GM23338 (cell line): Measurements from ENCODE around the gene RNF43. TPM values are rescaled to one million over a fixed set of nuclear protein-coding genes. Genes with fewer than 3 reads are reported as not detected.

Source experiments
- ATAC-seq: fragments of 200-7000 bp; cut with Tn5 transposase; 3 replicates; pipeline ENCODE4 v1.9.1; 2020
- DNase-seq: peaks from one replicate; pipeline ENCODE4 v3.0.0-alpha.2; 2015; ENCODE audit warnings: low spot score
- H2AFZ ChIP-seq: fragments of 200-600 bp; sonication (generic); 2 replicates; pipeline ENCODE4 v1.8.0; 2016; ENCODE audit warnings: antibody characterized with exemption, mild to moderate bottlenecking, moderate library complexity
- H3F3A ChIP-seq: fragments of 200-600 bp; sonication (generic); replicated peaks from 2 replicates; pipeline ENCODE4 v1.8.0; 2017; ENCODE audit warnings: antibody characterized with exemption, mixed run types, low read depth
- H3K27ac ChIP-seq: fragments of 200-600 bp; sonication (generic); 2 replicates; pipeline ENCODE4 v1.6.1; 2016; ENCODE audit warnings: low read depth
- H3K27me3 ChIP-seq: fragments of 200-600 bp; sonication (generic); 2 replicates; pipeline ENCODE4 v1.8.0; 2016; ENCODE audit warnings: mild to moderate bottlenecking, mixed run types, moderate library complexity; ENCODE audit not compliant: insufficient read depth
- H3K36me3 ChIP-seq: fragments of 200-600 bp; sonication (generic); 2 replicates; pipeline ENCODE4 v1.8.0; 2016; ENCODE audit warnings: mild to moderate bottlenecking; ENCODE audit not compliant: insufficient read depth
- H3K4me1 ChIP-seq: fragments of 200-600 bp; sonication (generic); 2 replicates; pipeline ENCODE4 v1.8.0; 2016; ENCODE audit warnings: mild to moderate bottlenecking, moderate library complexity; ENCODE audit not compliant: insufficient read depth
- H3K4me2 ChIP-seq: fragments of 200-600 bp; sonication (generic); 2 replicates; pipeline ENCODE4 v1.7.1; 2017; ENCODE audit warnings: mixed run types
- H3K4me3 ChIP-seq: fragments of 200-600 bp; sonication (generic); 2 replicates; pipeline ENCODE4 v1.6.1; 2016; ENCODE audit warnings: mixed run types
- H3K79me2 ChIP-seq: fragments of 200-600 bp; sonication (generic); replicated peaks from 2 replicates; pipeline ENCODE4 v1.8.0; 2017; ENCODE audit warnings: mild to moderate bottlenecking; ENCODE audit not compliant: insufficient read depth
- H3K9me2 ChIP-seq: fragments of 200-600 bp; sonication (generic); 2 replicates; pipeline ENCODE4 v1.8.0; 2017; ENCODE audit not compliant: insufficient read depth
- H4K20me1 ChIP-seq: fragments of 200-600 bp; sonication (generic); replicated peaks from 2 replicates; pipeline ENCODE4 v1.8.0; 2017; ENCODE audit warnings: mild to moderate bottlenecking; ENCODE audit not compliant: insufficient read depth
- H3K27ac Mint-ChIP-seq: 2 replicates; pipeline ENCODE4 v1.8.0; 2020; ENCODE audit warnings: inconsistent platforms, mild to moderate bottlenecking, moderate library complexity, mixed read lengths
- H3K27me3 Mint-ChIP-seq: 3 replicates; pipeline ENCODE4 v1.8.0; 2022; ENCODE audit warnings: low read depth, mild to moderate bottlenecking, moderate library complexity, mixed read lengths, inconsistent platforms; ENCODE audit not compliant: insufficient read depth, poor library complexity
- H3K36me3 Mint-ChIP-seq: 3 replicates; pipeline ENCODE4 v1.8.0; 2021; ENCODE audit warnings: low read depth, mild to moderate bottlenecking, inconsistent platforms, moderate library complexity, mixed read lengths
- H3K4me1 Mint-ChIP-seq: 3 replicates; pipeline ENCODE4 v1.8.0; 2020; ENCODE audit warnings: mild to moderate bottlenecking, inconsistent platforms, mixed read lengths
- H3K4me3 Mint-ChIP-seq: 3 replicates; pipeline ENCODE4 v1.8.0; 2021; ENCODE audit warnings: moderate library complexity, mild to moderate bottlenecking, inconsistent platforms, mixed read lengths
- H3K9me3 Mint-ChIP-seq: 3 replicates; pipeline ENCODE4 v1.8.0; 2020; ENCODE audit warnings: moderate library complexity, mild to moderate bottlenecking, inconsistent platforms, mixed read lengths
- CREB1 ChIP-seq: fragments of 250-450 bp; sonication (Bioruptor Pico); IDR thresholded peaks from 2 replicates; pipeline ENCODE4 v1.5.0; 2020; ENCODE audit warnings: low read depth, mild to moderate bottlenecking, moderate library complexity
- CTCF ChIP-seq, 2 experiments: fragments of 200-600 bp in 1 of 2; sonication (generic) in 1 of 2; conservative IDR thresholded peaks; 2 replicates each; pipeline versions ENCODE4 v1.5.1 to v1.6.1; 2016 to 2017; ENCODE audit warnings: antibody characterized with exemption in 2 of 2, low read depth in 2 of 2, mild to moderate bottlenecking in 2 of 2, moderate library complexity in 1 of 2
- ETS1 ChIP-seq: IDR thresholded peaks from 2 replicates; pipeline ENCODE4 v1.6.1; 2016; ENCODE audit warnings: antibody characterized with exemption
- EZH2phosphoT487 ChIP-seq: fragments of 200-600 bp; sonication (generic); IDR thresholded peaks from one replicate; pipeline ENCODE4 v1.8.1; 2018; ENCODE audit warnings: antibody characterized with exemption; ENCODE audit not compliant: unreplicated experiment
- JUNB ChIP-seq: IDR thresholded peaks from one replicate; pipeline ENCODE4 v1.6.1; 2016; ENCODE audit warnings: antibody characterized with exemption; ENCODE audit not compliant: unreplicated experiment
- NANOG ChIP-seq: IDR thresholded peaks from 2 replicates; pipeline ENCODE4 v1.6.1; 2016; ENCODE audit warnings: antibody characterized with exemption, borderline replicate concordance
- POLR2AphosphoS5 ChIP-seq: IDR thresholded peaks from 2 replicates; pipeline ENCODE4 v1.6.1; 2016; ENCODE audit warnings: antibody characterized with exemption, low read depth
- STAT1 ChIP-seq: IDR thresholded peaks from one replicate; pipeline ENCODE4 v1.6.1; 2016; ENCODE audit warnings: antibody characterized with exemption; ENCODE audit not compliant: unreplicated experiment
- ZNF114 ChIP-seq: fragments of 250-450 bp; sonication (Bioruptor Pico); IDR thresholded peaks from 2 replicates; pipeline ENCODE4 v1.5.0; 2020; ENCODE audit warnings: mild to moderate bottlenecking, moderate library complexity
- ZNF331 ChIP-seq: fragments of 250-450 bp; sonication (Bioruptor Pico); IDR thresholded peaks from 2 replicates; pipeline ENCODE4 v1.5.0; 2020; ENCODE audit warnings: low read depth, mild to moderate bottlenecking, moderate library complexity
- ZNF462 ChIP-seq: fragments of 250-450 bp; sonication (Bioruptor Pico); IDR thresholded peaks from 2 replicates; pipeline ENCODE4 v1.5.0; 2020; ENCODE audit warnings: mild to moderate bottlenecking, moderate library complexity
- polyA plus RNA-seq: library from polyadenylated mRNA; unstranded; fragments of >200 nt; fragmentation: Nextera tagmentation; extraction: Ambion mirVana; gene quantifications from 2 replicates; pipeline ENCODE4 v1.2.1, GENCODE V29; 2016
- total RNA-seq: library from RNA; depleted of rRNA; stranded (reverse); fragments of >200 nt; shearing (Covaris generic); gene quantifications from 2 replicates; pipeline ENCODE4 v1.2.3, GENCODE V29; 2014

The RNF43 gene
- total and polyA plus RNA-seq, 2 experiments from 2014 or later, result 0.58 to 2.2 TPM

- Histone ChIP-seq H3K27me3 (no peaks in the 10 kb centered on the region), H3K4me3 (no peak overlapping the region), H4K20me1 (no peaks in the 10 kb centered on the region; the same call in 1 of the 2 replicates), H3K9me2 (no peaks in the 10 kb centered on the region), H3K4me1 (peaks cover 11% of the 10 kb centered on the region), H3K79me2 (no peaks in the 10 kb centered on the region), H3K4me2 (no peak overlapping the region), H3K27ac (no peak overlapping the region), H3K36me3 (no peaks in the 10 kb centered on the region), H3F3A (no peaks in the 10 kb centered on the region), H2AFZ (no peak overlapping the region)
- no peaks in the 10 kb centered on the region for H3K9me3 Mint-ChIP-seq
- H3K27me3 Mint-ChIP-seq, result no peaks in the 10 kb centered on the region
- peaks cover 21% of the 10 kb centered on the region; the same call in 2 of the 3 replicates for H3K4me1 Mint-ChIP-seq
- DNase-seq, result no peak
- ATAC-seq, result no peak
- no peak overlapping the region for H3K27ac Mint-ChIP-seq
- no peaks in the 10 kb centered on the region for H3K36me3 Mint-ChIP-seq
- TF ChIP-seq POLR2AphosphoS5 (no peak), NANOG (no peak), ZNF114 (CRISPR knock-in tag) (no peak)
- no peak overlapping the region for H3K4me3 Mint-ChIP-seq
Measured at GRCh38 chr17:58412961-58413586, 4.3 kb downstream of the RNF43 start.

- H3K4me2 ChIP-seq, result no peak overlapping the region
- H3F3A ChIP-seq, result no peaks in the 10 kb centered on the region
- no peaks in the 10 kb centered on the region for H3K27me3 ChIP-seq
- H3K27me3 Mint-ChIP-seq, result no peaks in the 10 kb centered on the region
- ATAC-seq, result no peak
- DNase-seq, result no peak
- H3K36me3 ChIP-seq, result no peaks in the 10 kb centered on the region
- no peak overlapping the region for H3K27ac Mint-ChIP-seq
- H3K9me3 Mint-ChIP-seq, result no peaks in the 10 kb centered on the region
- no peak overlapping the region for H2AFZ ChIP-seq
- peaks cover 11% of the 10 kb centered on the region for H3K4me1 ChIP-seq
- H4K20me1 ChIP-seq, result no peaks in the 10 kb centered on the region; the same call in 1 of the 2 replicates
- H3K79me2 ChIP-seq, result no peaks in the 10 kb centered on the region
- H3K4me3 ChIP-seq, result no peak overlapping the region
- H3K27ac ChIP-seq, result no peak overlapping the region
- H3K36me3 Mint-ChIP-seq, result no peaks in the 10 kb centered on the region
- no peaks in the 10 kb centered on the region for H3K9me2 ChIP-seq
- peaks cover 17% of the 10 kb centered on the region; the same call in 2 of the 3 replicates for H3K4me1 Mint-ChIP-seq
- H3K4me3 Mint-ChIP-seq, result no peak overlapping the region
- TF ChIP-seq CTCF (conservative IDR thresholded peaks at IDR 0.05; ENCODE audit: low read depth in 2 of 2), result no peak
- no peak for TF ChIP-seq ZNF114 (CRISPR knock-in tag)
- TF ChIP-seq ZNF462 (CRISPR knock-in tag), result no peak
- TF ChIP-seq EZH2phosphoT487, result no peak
- TF ChIP-seq NANOG, result no peak
- no peak for TF ChIP-seq CREB1
- TF ChIP-seq POLR2AphosphoS5, result no peak
- no peak for TF ChIP-seq STAT1
- TF ChIP-seq JUNB, result no peak
- TF ChIP-seq ETS1, result no peak
- TF ChIP-seq ZNF331, result no peak
Measured at GRCh38 chr17:58412064-58412703, 5.2 kb downstream of the RNF43 start.
